Tibial nerve (tissue), 4 donors: ENCODE measurements around the gene PHC2. TPM values are rescaled to one million over a fixed set of nuclear protein-coding genes. Genes with fewer than 3 reads are reported as not detected.

Experiments used
- DNase-seq, 2 donors: peaks; one replicate each; pipeline ENCODE4 v3.0.0-alpha.2; 2019; ENCODE audit warnings: low spot score in 2 of 2
- H3K27ac ChIP-seq, 4 donors: fragments of 200-600 bp; sonication (generic) in 3 of 4; one replicate each; pipeline ENCODE4 v1.5.1; 2017 to 2019; ENCODE audit warnings: mild to moderate bottlenecking in 1 of 4
- H3K27me3 ChIP-seq, 2 donors: fragments of 200-600 bp; sonication (generic) in 1 of 2; one replicate each; pipeline versions ENCODE4 v1.5.1 to v1.6.0; 2017 to 2019
- H3K36me3 ChIP-seq, 3 donors: fragments of 200-600 bp; sonication (generic); one replicate each; pipeline ENCODE4 v1.5.1; 2018 to 2019
- H3K4me1 ChIP-seq, 4 donors: fragments of 200-600 bp; sonication (generic) in 3 of 4; one replicate each; pipeline ENCODE4 v1.5.1; 2017 to 2019
- H3K4me3 ChIP-seq, 4 donors: fragments of 200-600 bp; sonication (generic) in 3 of 4; one replicate each; pipeline ENCODE4 v1.5.1; 2017 to 2019; ENCODE audit warnings: mild to moderate bottlenecking in 1 of 4, moderate library complexity in 1 of 4
- H3K9me3 ChIP-seq, 4 donors: fragments of 200-600 bp; sonication (generic) in 3 of 4; one replicate each; pipeline ENCODE4 v1.5.1; 2017 to 2019
- CTCF ChIP-seq, 5 experiments: fragments of 200-600 bp in 3 of 5; fragments of 450-650 bp in 2 of 5; sonication (generic) in 3 of 5; IDR thresholded peaks; one replicate each; pipeline ENCODE4 v1.5.1; 2016 to 2019; ENCODE audit warnings: antibody characterized with exemption in 5 of 5, mild to moderate bottlenecking in 3 of 5, moderate library complexity in 2 of 5
- EP300 ChIP-seq, 2 donors: sonication (generic); formaldehyde crosslinking; IDR thresholded peaks; one replicate each; pipeline ENCODE4 v1.6.1; 2017; ENCODE audit warnings: antibody characterized with exemption in 2 of 2, mild to moderate bottlenecking in 1 of 2
- POLR2A ChIP-seq, 2 donors: fragments of 450-650 bp; IDR thresholded peaks; one replicate each; pipeline ENCODE4 v1.6.1; 2017; ENCODE audit warnings: antibody characterized with exemption in 2 of 2, mild to moderate bottlenecking in 2 of 2, moderate library complexity in 2 of 2
- WGBS, 2 donors: methylation state at CpG; one replicate each; pipeline ENCODE4 v1.1.5; 2018; 5-methylcytosine and 5-hydroxymethylcytosine counted together
- total RNA-seq, 4 donors: library from RNA; depleted of rRNA; stranded (reverse); fragments of >200 nt; gene quantifications; one replicate each; pipeline ENCODE4 v1.1.0, GENCODE V29; 2016

PHC2 gene
- total RNA-seq, 4 donors from 2014 or later = 152 to 458 (median 204) TPM

- Histone ChIP-seq H3K27me3 (no peaks in the 10 kb centered on the region), H3K4me3 (no peak overlapping the region), H3K27ac (no peak overlapping the region), H3K36me3 (peaks cover 0 to 49% (median 0%) of the 10 kb centered on the region in 3 donors), H3K9me3 (no peaks in the 10 kb centered on the region), H3K4me1 (peaks cover 0 to 42% (median 31%) of the 10 kb centered on the region in 4 donors)
- DNase-seq = no peak
- 77 to 89% methylated on average over 7 to 9 of the region's 9 CpGs for WGBS, 2 donors
- TF ChIP-seq CTCF (IDR thresholded peaks at IDR 0.05) (no peak), EP300 (IDR thresholded peaks at IDR 0.05) (no peak), POLR2A (IDR thresholded peaks at IDR 0.05) (no peak)
These were observed 61.8 kb downstream of the PHC2 start for GRCh38 chr1:33369081-33369480.

GRCh38 chr1:33368431-33368830 lies 62.5 kb downstream of the PHC2 start:
- TF ChIP-seq POLR2A (IDR thresholded peaks at IDR 0.05) (no peak), CTCF (IDR thresholded peaks at IDR 0.05) (no peak), EP300 (IDR thresholded peaks at IDR 0.05) (no peak)
- Histone ChIP-seq H3K9me3 (no peaks in the 10 kb centered on the region), H3K4me1 (peaks cover 0 to 49% (median 37%) of the 10 kb centered on the region in 4 donors), H3K4me3 (no peak overlapping the region), H3K27me3 (no peaks in the 10 kb centered on the region), H3K27ac (peak overlapping the region in 1 of 4 donors; percentile 88), H3K36me3 (peaks cover 0 to 43% (median 0%) of the 10 kb centered on the region in 3 donors)
- no peak for DNase-seq
- WGBS, 2 donors = 84 to 90% methylated on average over 15 of the region's 15 CpGs

- 28 to 42% methylated on average over 17 to 21 of the region's 23 CpGs for WGBS, 2 donors
- Histone ChIP-seq H3K9me3 (no peaks in the 10 kb centered on the region), H3K4me3 (no peak overlapping the region), H3K27ac (peak overlapping the region in 3 of 4 donors; percentile 13 to 89 (median 88)), H3K27me3 (no peaks in the 10 kb centered on the region), H3K36me3 (peaks cover 0 to 39% (median 0%) of the 10 kb centered on the region in 3 donors), H3K4me1 (peaks cover 0 to 56% (median 41%) of the 10 kb centered on the region in 4 donors)
- DNase-seq = peak; percentile 80 to 88
- TF ChIP-seq CTCF (IDR thresholded peaks at IDR 0.05) (peak; percentile 84 to 99 (median 98)), POLR2A (IDR thresholded peaks at IDR 0.05) (peak in 1 of 2 donors; percentile 10), EP300 (IDR thresholded peaks at IDR 0.05) (peak in 1 of 2 donors; percentile 53)
These were observed 63.1 kb downstream of the PHC2 start for GRCh38 chr1:33367485-33368405.

GRCh38 chr1:33366762-33367484 lies 64.0 kb downstream of the PHC2 start:
- no peak for DNase-seq
- H3K4me1 ChIP-seq = peaks cover 0 to 64% (median 44%) of the 10 kb centered on the region in 4 donors
- H3K4me3 ChIP-seq = no peak overlapping the region
- H3K9me3 ChIP-seq = no peaks in the 10 kb centered on the region
- H3K36me3 ChIP-seq = peaks cover 0 to 31% (median 0%) of the 10 kb centered on the region in 3 donors
- H3K27ac ChIP-seq = peak overlapping the region in 3 of 4 donors; percentile 67 to 89 (median 88)
- H3K27me3 ChIP-seq = no peaks in the 10 kb centered on the region
- no peak for TF ChIP-seq CTCF (IDR thresholded peaks at IDR 0.05)
- no peak for TF ChIP-seq EP300 (IDR thresholded peaks at IDR 0.05)
- TF ChIP-seq POLR2A (IDR thresholded peaks at IDR 0.05) = no peak
- 65 to 68% methylated on average over 14 of the region's 14 CpGs for WGBS, 2 donors
